ENCODE data around the gene PHLDA3. TPM values are rescaled to one million over a fixed set of nuclear protein-coding genes. Genes with fewer than 3 reads are reported as not detected.
A peak's percentile ranks its signal among the peaks of the same experiment; 100 is the strongest.

The PHLDA3 gene
- total RNA-seq, 4 donors from 2014 or later, result 17.2 to 33.3 (median 21.6) TPM

DNA sequence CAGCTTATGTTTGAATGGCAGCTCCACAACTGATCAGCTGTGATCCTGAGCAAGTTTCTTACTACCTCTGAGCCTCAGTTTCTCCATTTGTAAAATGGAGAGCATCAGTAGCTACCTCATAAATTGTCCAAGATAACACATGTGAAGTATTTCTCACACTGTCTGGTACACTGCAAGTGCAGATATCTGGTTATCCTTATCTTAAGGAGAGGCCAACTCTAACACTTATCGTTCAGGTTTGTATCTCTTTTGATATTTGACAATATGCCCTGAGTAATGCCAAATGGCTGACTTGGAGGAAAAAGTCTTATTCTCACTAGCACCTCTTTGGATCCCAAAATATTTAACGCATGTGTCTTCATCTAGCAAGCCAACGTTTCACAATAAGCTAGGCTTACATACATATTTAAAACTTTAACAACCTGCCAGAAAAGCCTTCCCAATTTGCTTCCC is 35.2 kb upstream of the PHLDA3 start:
- Histone ChIP-seq H3K4me3 (replicated peaks in 1 of 3) (no peak overlapping the region), H3K27me3 (no peaks in the 10 kb centered on the region), H3K4me1 (peaks cover 77 to 88% of the 10 kb centered on the region in 2 donors), H3K9me3 (no peaks in the 10 kb centered on the region), H3K27ac (peak overlapping the region; percentile 85 to 99 (median 96)), H3K36me3 (no peaks in the 10 kb centered on the region)
- TF ChIP-seq, protein P1, sequence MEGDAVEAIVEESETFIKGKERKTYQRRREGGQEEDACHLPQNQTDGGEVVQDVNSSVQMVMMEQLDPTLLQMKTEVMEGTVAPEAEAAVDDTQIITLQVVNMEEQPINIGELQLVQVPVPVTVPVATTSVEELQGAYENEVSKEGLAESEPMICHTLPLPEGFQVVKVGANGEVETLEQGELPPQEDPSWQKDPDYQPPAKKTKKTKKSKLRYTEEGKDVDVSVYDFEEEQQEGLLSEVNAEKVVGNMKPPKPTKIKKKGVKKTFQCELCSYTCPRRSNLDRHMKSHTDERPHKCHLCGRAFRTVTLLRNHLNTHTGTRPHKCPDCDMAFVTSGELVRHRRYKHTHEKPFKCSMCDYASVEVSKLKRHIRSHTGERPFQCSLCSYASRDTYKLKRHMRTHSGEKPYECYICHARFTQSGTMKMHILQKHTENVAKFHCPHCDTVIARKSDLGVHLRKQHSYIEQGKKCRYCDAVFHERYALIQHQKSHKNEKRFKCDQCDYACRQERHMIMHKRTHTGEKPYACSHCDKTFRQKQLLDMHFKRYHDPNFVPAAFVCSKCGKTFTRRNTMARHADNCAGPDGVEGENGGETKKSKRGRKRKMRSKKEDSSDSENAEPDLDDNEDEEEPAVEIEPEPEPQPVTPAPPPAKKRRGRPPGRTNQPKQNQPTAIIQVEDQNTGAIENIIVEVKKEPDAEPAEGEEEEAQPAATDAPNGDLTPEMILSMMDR (IDR thresholded peaks at IDR 0.05), result no peak
- no peak for TF ChIP-seq POLR2A (IDR thresholded peaks at IDR 0.05)
- no peak for DNase-seq
- WGBS, 2 donors, result 66 to 78% methylated on average over 3 of the region's 3 CpGs
- intact Hi-C loops (cut with DNase I), result no loop called here

DNA sequence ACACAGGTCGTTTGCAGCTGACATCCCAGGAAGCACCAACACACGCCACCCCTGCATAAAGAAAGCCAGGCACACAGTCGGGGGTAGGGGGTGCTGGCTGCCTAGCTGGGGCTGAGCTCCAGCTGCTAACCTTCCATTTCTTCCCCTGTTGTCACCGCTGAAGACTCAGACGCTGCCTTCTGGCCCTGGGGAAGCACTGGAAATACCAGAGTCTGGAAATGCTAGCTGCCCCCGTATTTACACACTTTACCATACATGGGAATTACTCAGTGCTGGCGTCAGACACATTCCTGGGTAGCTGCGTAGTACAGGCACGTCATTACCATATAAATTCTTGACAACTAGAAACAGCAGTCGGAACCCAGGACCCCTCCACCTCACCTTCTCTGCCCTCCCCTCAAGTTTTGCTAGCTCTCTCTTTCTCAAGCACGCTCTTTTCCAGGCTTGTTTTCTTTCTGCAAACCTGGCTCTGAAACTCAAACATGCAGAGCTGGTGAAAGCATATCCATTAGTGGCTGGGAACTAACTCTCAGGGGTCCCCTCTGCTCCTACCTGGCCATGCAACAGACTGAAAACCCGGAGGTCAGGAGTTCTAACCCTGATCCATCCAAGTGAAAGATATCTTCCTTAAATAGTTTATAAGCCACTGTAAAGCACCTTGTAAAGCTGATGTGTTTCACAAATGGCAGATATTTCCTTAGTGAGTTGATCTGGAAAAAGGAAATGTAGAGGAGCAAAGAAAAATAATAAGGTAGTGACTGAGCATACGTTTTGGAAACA is 34.6 kb upstream of the PHLDA3 start:
- peak in 1 of 2 donors; percentile 77 for TF ChIP-seq POLR2A (IDR thresholded peaks at IDR 0.05)
- TF ChIP-seq, protein P1 (IDR thresholded peaks at IDR 0.05), result no peak
- intact Hi-C loops (cut with DNase I), result no loop called here
- Histone ChIP-seq H3K36me3 (no peaks in the 10 kb centered on the region), H3K27me3 (no peaks in the 10 kb centered on the region), H3K27ac (peak overlapping the region; percentile 85 to 99 (median 96)), H3K9me3 (no peaks in the 10 kb centered on the region), H3K4me1 (peaks cover 77 to 93% of the 10 kb centered on the region in 2 donors), H3K4me3 (replicated peaks in 1 of 3) (no peak overlapping the region)
- WGBS, 2 donors, result 28 to 32% methylated on average over 13 of the region's 13 CpGs
- peak; percentile 46 to 70 for DNase-seq

DNA sequence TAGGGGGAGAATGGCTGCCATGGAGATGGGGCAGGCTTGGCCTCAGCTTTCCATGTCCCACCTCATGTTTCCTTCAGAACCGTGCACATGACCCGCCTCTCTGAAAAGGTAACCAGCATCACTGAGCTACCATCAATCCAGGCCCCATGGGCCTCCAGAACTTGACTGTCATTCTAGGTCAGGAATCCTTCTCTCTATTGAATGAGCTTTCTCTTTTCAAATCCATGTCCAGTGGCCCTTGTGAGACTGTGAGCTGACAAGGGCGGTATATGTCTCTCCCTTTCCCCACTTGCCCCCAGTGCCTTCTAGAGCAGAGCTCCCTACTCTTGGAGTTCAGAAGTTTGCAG is 33.5 kb upstream of the PHLDA3 start:
- H3K9me3 ChIP-seq, result no peaks in the 10 kb centered on the region
- 21 to 51% methylated on average over 3 of the region's 3 CpGs for WGBS, 2 donors
- H3K4me3 ChIP-seq (replicated peaks in 1 of 3), result no peak overlapping the region
- H3K36me3 ChIP-seq, result no peaks in the 10 kb centered on the region
- peak overlapping the region; percentile 85 to 99 (median 96) for H3K27ac ChIP-seq
- intact Hi-C loops (cut with DNase I), result no loop called here
- DNase-seq, result no peak
- TF ChIP-seq, protein P1 (IDR thresholded peaks at IDR 0.05), result no peak
- peak in 1 of 2 donors; percentile 37 for TF ChIP-seq POLR2A (IDR thresholded peaks at IDR 0.05)
- H3K27me3 ChIP-seq, result no peaks in the 10 kb centered on the region
- H3K4me1 ChIP-seq, result peaks cover 76 to 93% of the 10 kb centered on the region in 2 donors

DNA sequence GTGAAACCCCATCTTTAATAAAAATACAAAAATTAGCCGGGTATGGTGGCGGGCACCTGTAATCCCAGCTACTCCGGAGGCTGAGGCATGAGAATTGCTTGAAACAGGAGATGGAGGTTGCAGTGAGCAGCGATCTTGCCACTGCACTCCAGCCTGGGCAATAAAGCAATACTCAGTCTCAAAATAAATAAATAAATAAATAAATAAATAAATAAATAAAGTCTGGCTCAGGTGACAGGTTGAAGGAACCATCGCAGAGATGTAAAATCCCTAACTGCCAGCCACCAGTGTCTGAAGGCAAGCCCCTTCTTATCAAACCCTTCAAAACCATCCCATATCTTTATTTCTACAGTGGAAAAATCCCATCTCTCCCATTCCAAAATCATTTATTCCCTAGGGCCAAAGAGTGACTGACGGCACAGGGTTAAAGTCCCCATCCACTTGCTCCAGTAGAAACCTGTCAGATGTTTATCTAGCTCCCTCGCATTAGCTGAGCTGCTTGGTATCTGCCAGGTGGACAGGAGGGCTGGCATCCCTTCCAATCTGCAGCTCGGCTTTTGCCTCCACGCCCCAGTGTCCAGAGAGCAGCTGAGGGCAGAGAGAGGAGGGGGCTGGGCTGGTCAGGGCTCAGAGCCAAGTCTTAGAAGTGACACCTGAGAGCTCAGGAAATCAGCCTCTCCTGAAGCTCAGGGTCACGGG is 33.0 kb upstream of the PHLDA3 start:
- H3K36me3 ChIP-seq, result no peaks in the 10 kb centered on the region
- WGBS, 2 donors, result 48 to 55% methylated on average over 8 to 9 of the region's 10 CpGs
- H3K9me3 ChIP-seq, result no peaks in the 10 kb centered on the region
- no peak overlapping the region for H3K4me3 ChIP-seq (replicated peaks in 1 of 3)
- H3K4me1 ChIP-seq, result peaks cover 75 to 94% of the 10 kb centered on the region in 2 donors
- H3K27ac ChIP-seq, result peak overlapping the region; percentile 85 to 99 (median 96)
- H3K27me3 ChIP-seq, result no peaks in the 10 kb centered on the region
- peak; percentile 98 for DNase-seq
- intact Hi-C loops (cut with DNase I), result no loop called here
- TF ChIP-seq, protein P1 (IDR thresholded peaks at IDR 0.05), result no peak
- TF ChIP-seq POLR2A (IDR thresholded peaks at IDR 0.05), result peak in 1 of 2 donors; percentile 75

DNA sequence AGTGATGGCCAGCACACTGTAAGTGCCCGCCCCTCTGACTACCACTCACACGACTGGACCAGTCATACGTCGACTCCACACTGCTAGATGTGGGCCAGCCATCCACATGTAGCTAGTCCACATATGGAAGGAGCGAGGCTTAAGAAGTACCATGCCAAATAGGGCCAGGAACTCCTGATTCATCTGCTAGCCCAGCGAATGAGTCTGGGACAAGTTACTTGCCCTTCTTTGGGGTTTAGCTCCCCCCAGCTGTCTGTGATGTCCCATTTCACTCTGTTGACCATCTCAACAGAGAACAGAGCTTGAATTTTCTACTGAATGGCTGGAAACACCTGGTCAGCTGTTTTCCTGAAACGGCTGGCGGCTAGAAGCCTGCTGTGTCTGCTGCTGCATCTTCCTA is 32.2 kb upstream of the PHLDA3 start:
- WGBS, 2 donors, result 81 to 83% methylated on average over 8 of the region's 8 CpGs
- Histone ChIP-seq H3K27me3 (no peaks in the 10 kb centered on the region), H3K27ac (peak overlapping the region; percentile 85 to 99 (median 96)), H3K4me3 (replicated peaks in 1 of 3) (no peak overlapping the region), H3K36me3 (no peaks in the 10 kb centered on the region), H3K4me1 (peaks cover 79 to 100% of the 10 kb centered on the region in 2 donors), H3K9me3 (no peaks in the 10 kb centered on the region)
- DNase-seq, result no peak
- intact Hi-C loops (cut with DNase I), result no loop called here
- TF ChIP-seq, protein P1 (IDR thresholded peaks at IDR 0.05), result no peak
- TF ChIP-seq POLR2A (IDR thresholded peaks at IDR 0.05), result no peak
